C4-2B (cell line): ENCODE measurements around the gene WNT7A.

Experiments used
- CTCF ChIP-seq: fragments of 450-650 bp; conservative IDR thresholded peaks from 2 replicates; pipeline ENCODE4 v1.5.1; 2017; ENCODE audit warnings: mild to moderate bottlenecking
- ZFX ChIP-seq: fragments of 450-650 bp; IDR thresholded peaks from 2 replicates; pipeline ENCODE4 v1.6.1; 2017

- TF ChIP-seq CTCF: no peak
- no peak for TF ChIP-seq ZFX
These were observed 35.0 kb downstream of the WNT7A start for GRCh38 chr3:13844911-13845310.
